Astrocyte of the hippocampus (primary cell): ENCODE measurements around the gene WDFY4.
"Not testable (repeated sequence)": the region's sequence is repeated elsewhere in the genome, so short reads cannot be mapped to it uniquely, and the experiment has no call there.

Source experiments
- DNase-seq: peaks from one replicate; pipeline ENCODE4 v3.0.0; 2011; ENCODE audit warnings: low read depth, low spot score

WDFY4 gene

GRCh38 chr10:48684792-48685623 is at the start of gene WDFY4:
Gene WDFY4, plus strand, starts transcription at chr10:48684873. Its CDS starts 24,860 bp downstream, at chr10:48709733.
- no peak for DNase-seq

- no peak for DNase-seq
These were observed 49.6 kb upstream of the WDFY4 start for GRCh38 chr10:48634984-48635557.

- DNase-seq, result no peak
These were observed 48.4 kb upstream of the WDFY4 start for GRCh38 chr10:48636231-48636630.

- no peak for DNase-seq
These were observed 47.8 kb upstream of the WDFY4 start for GRCh38 chr10:48636901-48637300.

GRCh38 chr10:48638158-48638557 is 46.5 kb upstream of the WDFY4 start:
- no peak for DNase-seq

- no peak for DNase-seq
These were observed 45.7 kb upstream of the WDFY4 start for GRCh38 chr10:48638739-48639527.

- DNase-seq, result no peak
These were observed 45.0 kb upstream of the WDFY4 start for GRCh38 chr10:48639632-48640031.

- DNase-seq, result no peak
These were observed 44.3 kb upstream of the WDFY4 start for GRCh38 chr10:48640326-48640725.

GRCh38 chr10:48641099-48641690 is 43.5 kb upstream of the WDFY4 start:
- DNase-seq, result not testable (repeated sequence)

GRCh38 chr10:48645600-48645999 is 39.1 kb upstream of the WDFY4 start:
- no peak for DNase-seq

GRCh38 chr10:48647073-48647472 is 37.6 kb upstream of the WDFY4 start:
- not testable (repeated sequence) for DNase-seq

GRCh38 chr10:48648172-48648942 is 36.3 kb upstream of the WDFY4 start:
- no peak for DNase-seq

GRCh38 chr10:48649349-48649944 is 35.2 kb upstream of the WDFY4 start:
- no peak for DNase-seq

- DNase-seq, result no peak
These were observed 33.4 kb upstream of the WDFY4 start for GRCh38 chr10:48651293-48651692.

GRCh38 chr10:48651839-48652238 is 32.8 kb upstream of the WDFY4 start:
- no peak for DNase-seq

GRCh38 chr10:48652344-48652743 is 32.3 kb upstream of the WDFY4 start:
- no peak for DNase-seq

GRCh38 chr10:48653347-48653746 is 31.3 kb upstream of the WDFY4 start:
- no peak for DNase-seq

GRCh38 chr10:48653944-48654698 is 30.6 kb upstream of the WDFY4 start:
- no peak for DNase-seq

GRCh38 chr10:48655411-48656240 is 29.0 kb upstream of the WDFY4 start:
- peak; percentile 81 for DNase-seq
